H9 (cell line): Measurements from ENCODE around the gene HS3ST6. TPM values are rescaled to one million over a fixed set of nuclear protein-coding genes. Genes with fewer than 3 reads are reported as not detected.

Source experiments
- DNase-seq: peaks from one replicate; pipeline ENCODE4 v3.0.0-alpha.2; 2017
- H2AFZ ChIP-seq: one replicate; pipeline ENCODE4 v1.6.1; 2013; ENCODE audit warnings: mild to moderate bottlenecking, low read length, control low read depth, moderate library complexity
- H2AK5ac ChIP-seq: 2 replicates; pipeline ENCODE4 v1.6.1; 2013; ENCODE audit warnings: low read length, control low read depth, mixed read lengths; ENCODE audit not compliant: insufficient read length
- H2BK120ac ChIP-seq: one replicate; pipeline ENCODE4 v1.6.1; 2013; ENCODE audit warnings: low read depth, mild to moderate bottlenecking, low read length, control low read depth, inconsistent platforms; ENCODE audit not compliant: poor library complexity, severe bottlenecking
- H2BK12ac ChIP-seq: 2 replicates; pipeline ENCODE4 v1.6.1; 2013; ENCODE audit warnings: low read length, control low read depth, mixed read lengths, low read depth; ENCODE audit not compliant: insufficient read length
- H2BK15ac ChIP-seq: 2 replicates; pipeline ENCODE4 v1.6.1; 2013; ENCODE audit warnings: low read depth, low read length, control low read depth
- H2BK20ac ChIP-seq: one replicate; pipeline ENCODE4 v1.6.1; 2013; ENCODE audit warnings: low read depth, mild to moderate bottlenecking, low read length, control low read depth, inconsistent platforms; ENCODE audit not compliant: poor library complexity, severe bottlenecking
- H2BK5ac ChIP-seq: 2 replicates; pipeline ENCODE4 v1.6.1; 2013; ENCODE audit warnings: low read length, control low read depth, mixed read lengths; ENCODE audit not compliant: insufficient read length
- H3K14ac ChIP-seq: 2 replicates; pipeline ENCODE4 v1.6.1; 2013; ENCODE audit warnings: low read length, control low read depth; ENCODE audit not compliant: insufficient read depth
- H3K18ac ChIP-seq: 2 replicates; pipeline ENCODE4 v1.6.1; 2013; ENCODE audit warnings: low read depth, mild to moderate bottlenecking, mixed read lengths, low read length, control low read depth; ENCODE audit not compliant: insufficient read length
- H3K23ac ChIP-seq: 2 replicates; pipeline ENCODE4 v1.6.1; 2013; ENCODE audit warnings: low read length, control low read depth, mixed read lengths, low read depth; ENCODE audit not compliant: insufficient read length
- H3K23me2 ChIP-seq: 2 replicates; pipeline ENCODE4 v1.6.1; 2013; ENCODE audit warnings: low read depth, mild to moderate bottlenecking, mixed read lengths, low read length, control low read depth; ENCODE audit not compliant: insufficient read length, poor library complexity, severe bottlenecking
- H3K27ac ChIP-seq: 2 replicates; pipeline ENCODE4 v1.5.1; 2013; ENCODE audit warnings: low read length, control low read depth, mixed read lengths, low read depth; ENCODE audit not compliant: insufficient read length
- H3K27me3 ChIP-seq: 2 replicates; pipeline ENCODE4 v1.6.1; 2013; ENCODE audit warnings: low read length, control low read depth, inconsistent platforms; ENCODE audit not compliant: insufficient read depth
- H3K4ac ChIP-seq: 2 replicates; pipeline ENCODE4 v1.6.1; 2013; ENCODE audit warnings: low read depth, mild to moderate bottlenecking, control low read depth, inconsistent platforms, low read length, moderate library complexity
- H3K4me1 ChIP-seq: 2 replicates; pipeline ENCODE4 v1.6.1; 2013; ENCODE audit warnings: low read length, control low read depth, inconsistent platforms; ENCODE audit not compliant: insufficient read depth
- H3K4me2 ChIP-seq: 2 replicates; pipeline ENCODE4 v1.6.1; 2013; ENCODE audit warnings: low read length, control low read depth, mixed read lengths; ENCODE audit not compliant: insufficient read length, insufficient read depth
- H3K56ac ChIP-seq: 2 replicates; pipeline ENCODE4 v1.6.1; 2013; ENCODE audit warnings: low read depth, mild to moderate bottlenecking, mixed read lengths, low read length, control low read depth; ENCODE audit not compliant: insufficient read length
- H3K79me1 ChIP-seq: 2 replicates; pipeline ENCODE4 v1.6.1; 2013; ENCODE audit warnings: low read depth, mild to moderate bottlenecking, moderate library complexity, low read length, control low read depth, inconsistent platforms; ENCODE audit not compliant: insufficient read depth, poor library complexity, severe bottlenecking
- H3K79me2 ChIP-seq: 2 replicates; pipeline ENCODE4 v1.6.1; 2013; ENCODE audit warnings: low read length, control low read depth, inconsistent platforms; ENCODE audit not compliant: insufficient read depth
- H3K9ac ChIP-seq: 2 replicates; pipeline ENCODE4 v1.6.1; 2013; ENCODE audit warnings: low read length, control low read depth, mixed read lengths; ENCODE audit not compliant: insufficient read length; ENCODE audit errors: extremely low read depth
- H3K9me3 ChIP-seq: one replicate; pipeline ENCODE4 v1.6.1; 2013; ENCODE audit warnings: low read depth, low read length, inconsistent platforms; ENCODE audit not compliant: control insufficient read depth
- H3T11ph ChIP-seq: one replicate; pipeline ENCODE4 v1.6.1; 2013; ENCODE audit warnings: mild to moderate bottlenecking, low read length, control low read depth, inconsistent platforms
- H4K20me1 ChIP-seq: one replicate; pipeline ENCODE4 v1.6.1; 2013; ENCODE audit not compliant: control insufficient read depth, insufficient read length, insufficient read depth
- H4K5ac ChIP-seq: 2 replicates; pipeline ENCODE4 v1.6.1; 2013; ENCODE audit warnings: low read depth, mild to moderate bottlenecking, mixed read lengths, low read length, control low read depth; ENCODE audit not compliant: insufficient read length
- H4K8ac ChIP-seq: replicated peaks from 2 replicates; pipeline ENCODE4 v1.6.1; 2013; ENCODE audit warnings: low read length, control low read depth, mixed read lengths, low read depth; ENCODE audit not compliant: insufficient read length
- H4K91ac ChIP-seq: 2 replicates; pipeline ENCODE4 v1.6.1; 2013; ENCODE audit warnings: low read depth, mild to moderate bottlenecking, moderate library complexity, mixed read lengths, low read length, control low read depth; ENCODE audit not compliant: insufficient read length
- H3K27ac Mint-ChIP-seq, 3 experiments: 2 replicates in 2 of 3; 3 replicates in 1 of 3; pipeline ENCODE4 v1.8.0; 2020 to 2021; ENCODE audit warnings: mixed read lengths in 3 of 3, mild to moderate bottlenecking in 1 of 3, moderate library complexity in 1 of 3
- H3K27me3 Mint-ChIP-seq: 2 replicates; pipeline ENCODE4 v1.8.0; 2021; ENCODE audit warnings: low read depth, mild to moderate bottlenecking, moderate library complexity, mixed read lengths
- H3K36me3 Mint-ChIP-seq, 3 experiments: 2 replicates in 2 of 3; 3 replicates in 1 of 3; pipeline ENCODE4 v1.8.0; 2020 to 2021; ENCODE audit warnings: low read depth in 3 of 3, mixed read lengths in 3 of 3; ENCODE audit not compliant: insufficient read depth in 1 of 3
- H3K4me1 Mint-ChIP-seq, 2 experiments: 2 replicates each; pipeline ENCODE4 v1.8.0; 2020; ENCODE audit warnings: mixed read lengths in 2 of 2
- H3K4me3 Mint-ChIP-seq, 2 experiments: 2 replicates in 1 of 2; 3 replicates in 1 of 2; pipeline ENCODE4 v1.8.0; 2020 to 2021; ENCODE audit warnings: mild to moderate bottlenecking in 2 of 2, mixed read lengths in 2 of 2, moderate library complexity in 1 of 2
- H3K9me3 Mint-ChIP-seq, 2 experiments: 2 replicates in 1 of 2; 3 replicates in 1 of 2; pipeline ENCODE4 v1.8.0; 2020; ENCODE audit warnings: mild to moderate bottlenecking in 2 of 2, mixed read lengths in 2 of 2, moderate library complexity in 1 of 2
- CTCF ChIP-seq: fragments of 200-600 bp; sonication (generic); conservative IDR thresholded peaks from 3 replicates; pipeline ENCODE4 v1.8.0; 2021; ENCODE audit warnings: antibody characterized with exemption, mild to moderate bottlenecking
- WGBS: extraction: QIAGEN DNeasy Blood & Tissue Kit; methylation state at CpG from one replicate; pipeline ENCODE4 v1.1.7; 2013; ENCODE audit warnings: missing lambda C conversion rate, low lambda C conversion rate, mixed read lengths; ENCODE audit not compliant: insufficient read length; ENCODE audit errors: extremely low coverage; 5-methylcytosine and 5-hydroxymethylcytosine counted together
- total RNA-seq: library from RNA; stranded (reverse); gene quantifications from 2 replicates; pipeline ENCODE4 v1.2.1, GENCODE V29; 2021

HS3ST6 gene
- total RNA-seq, 1 experiment from 2014 or later = not detected

- no peak overlapping the region for H3K27ac ChIP-seq
- no peak overlapping the region for H3K14ac ChIP-seq
- no peaks in the 10 kb centered on the region for H3K79me1 ChIP-seq
- no peak overlapping the region for H2AK5ac ChIP-seq
- no peak overlapping the region for H2BK15ac ChIP-seq
- no peaks in the 10 kb centered on the region for H3K23me2 ChIP-seq
- H2BK5ac ChIP-seq = no peak overlapping the region
- no peak overlapping the region for H3K9ac ChIP-seq
- H3K36me3 Mint-ChIP-seq = no peaks in the 10 kb centered on the region
- no peak overlapping the region for H4K8ac ChIP-seq
- no peak overlapping the region; a peak in 1 of 5 replicates for H3K4me3 Mint-ChIP-seq
- no peak overlapping the region for H3K4ac ChIP-seq
- H3K27me3 ChIP-seq = no peaks in the 10 kb centered on the region
- H4K91ac ChIP-seq = no peak overlapping the region
- peaks cover 52% of the 10 kb centered on the region for H3K27me3 Mint-ChIP-seq
- H3K4me1 Mint-ChIP-seq = peaks cover 4 to 6% of the 10 kb centered on the region in 2 experiments
- H2AFZ ChIP-seq = no peak overlapping the region
- H3K9me3 ChIP-seq = no peaks in the 10 kb centered on the region
- no peak for TF ChIP-seq CTCF
- no peak overlapping the region for H3K56ac ChIP-seq
- no peak overlapping the region for H2BK120ac ChIP-seq
- H3K4me1 ChIP-seq = no peaks in the 10 kb centered on the region
- H3K27ac Mint-ChIP-seq = no peak overlapping the region; a peak in 1 of 7 replicates
- no peak for DNase-seq
- H3K23ac ChIP-seq = no peak overlapping the region
- H3K18ac ChIP-seq = no peak overlapping the region
- H4K5ac ChIP-seq = no peak overlapping the region
- H3K4me2 ChIP-seq = no peak overlapping the region
- H3T11ph ChIP-seq = no peak overlapping the region
- H2BK12ac ChIP-seq = no peak overlapping the region
- H4K20me1 ChIP-seq = no peaks in the 10 kb centered on the region
- no peaks in the 10 kb centered on the region for H3K9me3 Mint-ChIP-seq
- no CpG with 5 or more reads among the region's 27 CpGs for WGBS
- H2BK20ac ChIP-seq = no peak overlapping the region
- H3K79me2 ChIP-seq = no peaks in the 10 kb centered on the region
Observed at GRCh38 chr16:1895949-1896675, 22.1 kb downstream of the HS3ST6 start.
